HEK293T (cell line): ENCODE measurements around the gene ANKRD16.

Source experiments
- ARNT ChIP-seq: fragments of 450-650 bp; IDR thresholded peaks from 2 replicates; pipeline ENCODE4 v1.6.1; 2017; ENCODE audit warnings: mild to moderate bottlenecking
- BHLHE40 ChIP-seq: fragments of 450-650 bp; IDR thresholded peaks from 2 replicates; pipeline ENCODE4 v1.6.1; 2016; ENCODE audit warnings: mild to moderate bottlenecking, moderate library complexity, borderline replicate concordance
- ELF4 ChIP-seq: fragments of 450-650 bp; IDR thresholded peaks from 2 replicates; pipeline ENCODE4 v1.6.1; 2017; ENCODE audit warnings: antibody characterized with exemption
- FOXA1 ChIP-seq: fragments of 450-650 bp; IDR thresholded peaks from 2 replicates; pipeline ENCODE4 v1.6.1; 2016; ENCODE audit warnings: mild to moderate bottlenecking
- FOXM1 ChIP-seq: fragments of 450-650 bp; IDR thresholded peaks from 2 replicates; pipeline ENCODE4 v1.6.1; 2017; ENCODE audit warnings: mild to moderate bottlenecking, borderline replicate concordance
- NFRKB ChIP-seq: fragments of 450-650 bp; IDR thresholded peaks from 2 replicates; pipeline ENCODE4 v1.6.1; 2016; ENCODE audit warnings: mild to moderate bottlenecking, moderate library complexity
- SP1 ChIP-seq: fragments of 450-650 bp; IDR thresholded peaks from 2 replicates; pipeline ENCODE4 v1.6.1; 2017
- SUZ12 ChIP-seq: fragments of 450-650 bp; IDR thresholded peaks from 2 replicates; pipeline ENCODE4 v1.6.1; 2016; ENCODE audit warnings: mild to moderate bottlenecking
- TARDBP ChIP-seq: fragments of 450-650 bp; IDR thresholded peaks from 2 replicates; pipeline ENCODE4 v1.6.1; 2016
- ZNF384 ChIP-seq: fragments of 450-650 bp; IDR thresholded peaks from 2 replicates; pipeline ENCODE4 v1.6.1; 2016
- TF ChIP-seq, protein P1 (sequence below): fragments of 450-650 bp; IDR thresholded peaks from 2 replicates; pipeline ENCODE4 v1.6.1; 2016

DNA sequence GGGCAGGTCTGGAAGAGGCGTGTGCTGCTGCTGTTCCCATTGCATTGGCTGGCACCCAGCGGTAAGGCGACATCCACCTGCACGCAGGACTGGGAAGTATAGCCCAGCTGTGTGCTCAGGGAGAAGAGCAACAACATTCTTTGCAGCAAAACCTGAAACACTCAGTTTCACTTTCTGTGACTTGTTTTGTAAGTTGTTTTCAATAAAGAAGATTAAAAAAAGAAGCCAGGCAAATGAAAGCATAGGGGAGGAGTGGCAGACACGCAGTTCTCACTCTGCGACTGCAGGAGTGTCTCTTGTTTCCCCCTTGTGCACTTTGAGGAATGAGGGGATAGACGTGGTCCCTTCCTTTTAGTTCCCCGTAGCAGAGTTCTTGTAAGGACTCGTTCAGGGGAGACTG is 6.1 kb upstream of the ANKRD16 start:
- TF ChIP-seq SUZ12 (no peak), FOXM1 (no peak), SP1 (no peak), TARDBP (no peak), ELF4 (no peak), FOXA1 (no peak), ARNT (no peak), NFRKB (no peak), BHLHE40 (no peak), ZNF384 (no peak)
- TF ChIP-seq, protein P1, sequence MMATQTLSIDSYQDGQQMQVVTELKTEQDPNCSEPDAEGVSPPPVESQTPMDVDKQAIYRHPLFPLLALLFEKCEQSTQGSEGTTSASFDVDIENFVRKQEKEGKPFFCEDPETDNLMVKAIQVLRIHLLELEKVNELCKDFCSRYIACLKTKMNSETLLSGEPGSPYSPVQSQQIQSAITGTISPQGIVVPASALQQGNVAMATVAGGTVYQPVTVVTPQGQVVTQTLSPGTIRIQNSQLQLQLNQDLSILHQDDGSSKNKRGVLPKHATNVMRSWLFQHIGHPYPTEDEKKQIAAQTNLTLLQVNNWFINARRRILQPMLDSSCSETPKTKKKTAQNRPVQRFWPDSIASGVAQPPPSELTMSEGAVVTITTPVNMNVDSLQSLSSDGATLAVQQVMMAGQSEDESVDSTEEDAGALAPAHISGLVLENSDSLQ = no peak
